Measurements from ENCODE around the gene ZNF467. TPM values are rescaled to one million over a fixed set of nuclear protein-coding genes. Genes with fewer than 3 reads are reported as not detected.

ZNF467 gene
- total RNA-seq, 1 experiment from 2014 or later, result 3.5 TPM

DNA sequence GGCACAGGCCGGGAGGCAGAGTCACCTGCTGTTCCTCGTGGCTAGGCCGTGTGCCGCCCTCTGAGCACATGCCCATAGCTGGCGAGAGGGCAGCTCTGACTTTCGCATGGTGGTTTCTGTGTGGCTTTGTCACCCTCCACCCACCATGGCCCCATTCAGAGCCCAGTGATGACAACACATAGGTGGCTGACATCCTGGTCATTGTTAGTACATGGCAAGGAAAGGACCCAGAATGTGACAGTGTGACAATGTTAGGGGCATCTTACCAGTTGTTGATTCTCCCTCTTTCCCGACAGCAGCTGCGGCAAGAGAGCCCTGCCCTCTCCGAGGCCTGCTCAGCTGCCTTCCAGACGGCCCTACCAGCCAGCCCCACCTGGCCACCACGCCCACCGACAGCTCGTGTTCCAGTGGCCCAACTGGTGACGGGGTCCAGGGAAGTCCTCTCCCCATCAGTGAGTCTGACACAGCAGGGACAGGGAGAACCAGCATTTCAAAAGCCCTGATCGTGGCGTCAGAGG, 52.2 kb downstream of the ZNF467 start:
- no peaks in the 10 kb centered on the region for H3K9me3 ChIP-seq (ENCODE audit: low read depth, low read length, poor library complexity, severe bottlenecking)
- intact Hi-C loops (cut with micrococcal nuclease; ENCODE audit: unreplicated experiment), result no loop called here

DNA sequence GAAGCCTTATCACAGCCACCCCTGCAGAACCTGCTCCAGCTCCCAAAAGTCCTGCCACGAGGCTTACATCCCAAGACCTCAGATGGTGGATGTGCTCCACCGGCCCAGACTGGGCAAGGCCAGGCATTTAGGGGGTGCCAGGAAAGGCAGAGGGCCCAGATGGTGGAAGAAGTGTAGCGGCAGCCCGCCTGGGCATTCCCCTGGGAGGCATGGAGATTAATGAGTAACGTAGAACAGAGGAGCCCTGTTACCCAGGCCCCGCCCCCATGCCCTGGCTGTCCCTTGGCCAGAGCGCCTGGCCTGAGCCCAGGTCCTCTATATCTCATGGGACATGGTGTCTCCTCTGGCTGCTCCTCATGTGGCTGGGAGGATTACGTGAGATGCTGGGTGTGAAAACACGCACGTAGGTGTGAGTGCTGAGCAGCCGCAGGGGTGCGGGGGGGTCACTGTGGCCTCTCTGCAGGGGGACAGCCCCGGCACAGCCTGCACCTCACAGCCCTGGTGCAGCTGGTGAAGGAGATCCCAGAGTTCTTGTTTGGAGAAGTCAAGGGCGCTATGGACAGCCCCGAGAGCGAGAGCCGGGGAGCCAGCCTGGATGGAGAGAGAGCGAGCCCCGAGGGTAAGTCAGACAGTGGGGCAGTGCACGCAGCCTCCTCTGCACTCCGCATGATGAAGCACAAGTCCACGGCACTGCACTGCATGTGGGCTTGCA, 52.9 kb downstream of the ZNF467 start:
- no peak for DNase-seq (ENCODE audit: low spot score)
- no peak overlapping the region for H3K4me3 ChIP-seq (ENCODE audit: low read depth, low read length, poor library complexity, severe bottlenecking)
- TF ChIP-seq EZH2 (IDR thresholded peaks at IDR 0.05; ENCODE audit: borderline replicate concordance, low read depth, low read length, poor library complexity, severe bottlenecking), result no peak
- TF ChIP-seq, protein P1, sequence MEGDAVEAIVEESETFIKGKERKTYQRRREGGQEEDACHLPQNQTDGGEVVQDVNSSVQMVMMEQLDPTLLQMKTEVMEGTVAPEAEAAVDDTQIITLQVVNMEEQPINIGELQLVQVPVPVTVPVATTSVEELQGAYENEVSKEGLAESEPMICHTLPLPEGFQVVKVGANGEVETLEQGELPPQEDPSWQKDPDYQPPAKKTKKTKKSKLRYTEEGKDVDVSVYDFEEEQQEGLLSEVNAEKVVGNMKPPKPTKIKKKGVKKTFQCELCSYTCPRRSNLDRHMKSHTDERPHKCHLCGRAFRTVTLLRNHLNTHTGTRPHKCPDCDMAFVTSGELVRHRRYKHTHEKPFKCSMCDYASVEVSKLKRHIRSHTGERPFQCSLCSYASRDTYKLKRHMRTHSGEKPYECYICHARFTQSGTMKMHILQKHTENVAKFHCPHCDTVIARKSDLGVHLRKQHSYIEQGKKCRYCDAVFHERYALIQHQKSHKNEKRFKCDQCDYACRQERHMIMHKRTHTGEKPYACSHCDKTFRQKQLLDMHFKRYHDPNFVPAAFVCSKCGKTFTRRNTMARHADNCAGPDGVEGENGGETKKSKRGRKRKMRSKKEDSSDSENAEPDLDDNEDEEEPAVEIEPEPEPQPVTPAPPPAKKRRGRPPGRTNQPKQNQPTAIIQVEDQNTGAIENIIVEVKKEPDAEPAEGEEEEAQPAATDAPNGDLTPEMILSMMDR (conservative IDR thresholded peaks at IDR 0.05; ENCODE audit: low read depth, low read length), result no peak
- CTCF ChIA-PET, result no interaction called here
- peaks cover 23% of the 10 kb centered on the region for H3K36me3 ChIP-seq (ENCODE audit: insufficient read depth, low read length, poor library complexity, severe bottlenecking)
- intact Hi-C loops (cut with micrococcal nuclease; ENCODE audit: unreplicated experiment), result no loop called here
- POLR2A ChIA-PET (ENCODE audit: low non-redundant PET), result no interaction called here
- BruUV-seq (replicated peaks), result no TSS peak
- H3K9me3 ChIP-seq (ENCODE audit: low read depth, low read length, poor library complexity, severe bottlenecking), result no peaks in the 10 kb centered on the region
- H3K27me3 ChIP-seq (replicated peaks; ENCODE audit: insufficient read depth, low read depth, low read length, poor library complexity), result no peaks in the 10 kb centered on the region
- H3K4me1 ChIP-seq (ENCODE audit: insufficient read depth, low read length, poor library complexity, severe bottlenecking), result peaks cover 6% of the 10 kb centered on the region
- H3K27ac ChIP-seq (ENCODE audit: low read depth, low read length, poor library complexity, severe bottlenecking), result no peak overlapping the region

More for the DNA sequence above, 52.2 kb downstream of the ZNF467 start:
- no peak for TF ChIP-seq EZH2 (IDR thresholded peaks at IDR 0.05; ENCODE audit: borderline replicate concordance, low read depth, low read length, poor library complexity, severe bottlenecking)
- TF ChIP-seq, protein P1 (conservative IDR thresholded peaks at IDR 0.05; ENCODE audit: low read depth, low read length), result no peak
- no peak for DNase-seq (ENCODE audit: low spot score)
- H3K36me3 ChIP-seq (ENCODE audit: insufficient read depth, low read length, poor library complexity, severe bottlenecking), result peaks cover 23% of the 10 kb centered on the region
- H3K4me3 ChIP-seq (ENCODE audit: low read depth, low read length, poor library complexity, severe bottlenecking), result no peak overlapping the region
- H3K4me1 ChIP-seq (ENCODE audit: insufficient read depth, low read length, poor library complexity, severe bottlenecking), result no peaks in the 10 kb centered on the region
- ChIA-PET CTCF (no interaction called here), POLR2A (ENCODE audit: low non-redundant PET) (no interaction called here)
- H3K27me3 ChIP-seq (replicated peaks; ENCODE audit: insufficient read depth, low read depth, low read length, poor library complexity), result no peaks in the 10 kb centered on the region
- no TSS peak for BruUV-seq (replicated peaks)
- H3K27ac ChIP-seq (ENCODE audit: low read depth, low read length, poor library complexity, severe bottlenecking), result no peak overlapping the region

DNA sequence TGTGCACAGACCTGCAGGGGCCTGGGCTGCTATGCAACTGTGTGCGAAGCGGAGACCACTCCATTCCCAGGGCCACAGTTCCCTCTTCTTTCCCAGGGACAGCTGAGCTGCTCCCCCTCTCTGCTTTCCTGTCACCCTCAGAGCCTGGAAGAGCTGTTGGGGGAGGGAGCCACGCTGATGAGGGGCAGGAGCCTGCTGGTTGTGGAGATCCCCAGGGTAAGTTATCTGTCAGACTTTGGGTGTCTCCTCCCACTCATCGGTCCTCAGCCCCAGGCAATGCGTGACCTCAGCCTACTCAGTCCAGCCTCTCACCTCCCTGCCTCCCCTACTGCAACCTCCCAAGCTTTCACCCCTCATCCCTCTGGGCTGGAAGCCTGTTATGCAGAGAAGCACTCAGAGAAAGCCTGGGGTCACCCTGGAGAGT, 53.5 kb downstream of the ZNF467 start:
- intact Hi-C loops (cut with micrococcal nuclease; ENCODE audit: unreplicated experiment), result no loop called here

More for the DNA sequence above, 53.5 kb downstream of the ZNF467 start:
- Histone ChIP-seq H3K9me3 (ENCODE audit: low read depth, low read length, poor library complexity, severe bottlenecking) (no peaks in the 10 kb centered on the region), H3K27ac (ENCODE audit: low read depth, low read length, poor library complexity, severe bottlenecking) (no peak overlapping the region), H3K4me1 (ENCODE audit: insufficient read depth, low read length, poor library complexity, severe bottlenecking) (peaks cover 8% of the 10 kb centered on the region), H3K27me3 (replicated peaks; ENCODE audit: insufficient read depth, low read depth, low read length, poor library complexity) (no peaks in the 10 kb centered on the region), H3K36me3 (ENCODE audit: insufficient read depth, low read length, poor library complexity, severe bottlenecking) (peaks cover 23% of the 10 kb centered on the region), H3K4me3 (ENCODE audit: low read depth, low read length, poor library complexity, severe bottlenecking) (no peak overlapping the region)
- BruUV-seq (replicated peaks), result no TSS peak
- no peak for TF ChIP-seq EZH2 (IDR thresholded peaks at IDR 0.05; ENCODE audit: borderline replicate concordance, low read depth, low read length, poor library complexity, severe bottlenecking)
- TF ChIP-seq, protein P1 (conservative IDR thresholded peaks at IDR 0.05; ENCODE audit: low read depth, low read length), result no peak
- POLR2A ChIA-PET (ENCODE audit: low non-redundant PET), result no interaction called here
- CTCF ChIA-PET, result no interaction called here
- DNase-seq (ENCODE audit: low spot score), result no peak
